Activated T-cell treated with anti-CD3 and anti-CD28 coated beads for 24 hours (primary cell): ENCODE measurements around the gene FCRLA.
"Not testable (repeated sequence)": the region's sequence is repeated elsewhere in the genome, so short reads cannot be mapped to it uniquely, and the experiment has no call there.

Experiments
- DNase-seq: peaks from one replicate; pipeline ENCODE4 v3.0.0-alpha.2; 2020; ENCODE audit warnings: low read depth

The FCRLA gene

DNA sequence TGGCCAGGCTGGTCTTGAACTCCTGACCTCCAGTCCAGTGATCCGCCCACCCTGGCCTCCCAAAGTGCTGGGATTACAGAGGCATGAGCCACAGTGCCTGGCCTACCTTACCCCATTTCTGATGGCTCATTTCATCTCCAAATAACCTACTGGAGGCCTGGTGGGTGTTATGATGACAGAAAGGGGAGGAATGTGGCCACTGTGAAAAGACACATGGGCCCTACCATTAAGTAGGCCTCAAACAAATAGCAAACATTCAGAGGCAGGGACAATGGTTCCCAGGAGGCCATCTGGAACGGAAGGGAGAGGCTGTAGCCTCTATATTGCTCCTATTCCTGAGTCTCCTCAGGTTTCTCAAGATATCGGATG is 932 bp upstream of the FCRLA start:
- DNase-seq, result no peak

GRCh38 chr1:161707503-161707902 is 474 bp downstream of the FCRLA start:
- DNase-seq, result no peak

DNA sequence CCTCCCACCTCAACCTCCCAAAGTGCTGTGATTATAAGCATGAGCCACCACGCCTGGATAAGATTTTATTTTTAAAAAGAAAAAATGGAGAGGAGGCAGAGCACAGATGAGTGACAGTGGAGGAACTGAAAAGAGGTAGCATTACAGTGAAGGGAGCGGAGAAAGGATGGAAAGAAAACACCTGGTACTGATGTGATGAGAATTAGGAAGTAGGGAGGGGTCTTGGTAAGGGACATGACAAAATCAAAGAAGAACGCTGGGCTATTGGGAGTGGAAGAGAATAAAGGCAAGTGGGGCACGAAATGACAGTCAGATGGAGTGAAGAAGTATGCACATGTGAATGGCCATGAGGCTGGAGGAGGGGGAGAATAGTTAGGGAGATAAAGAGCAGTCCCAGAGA is 2.3 kb downstream of the FCRLA start:
- DNase-seq, result no peak

GRCh38 chr1:161710560-161710959 is 3.5 kb downstream of the FCRLA start:
- DNase-seq, result no peak

DNA sequence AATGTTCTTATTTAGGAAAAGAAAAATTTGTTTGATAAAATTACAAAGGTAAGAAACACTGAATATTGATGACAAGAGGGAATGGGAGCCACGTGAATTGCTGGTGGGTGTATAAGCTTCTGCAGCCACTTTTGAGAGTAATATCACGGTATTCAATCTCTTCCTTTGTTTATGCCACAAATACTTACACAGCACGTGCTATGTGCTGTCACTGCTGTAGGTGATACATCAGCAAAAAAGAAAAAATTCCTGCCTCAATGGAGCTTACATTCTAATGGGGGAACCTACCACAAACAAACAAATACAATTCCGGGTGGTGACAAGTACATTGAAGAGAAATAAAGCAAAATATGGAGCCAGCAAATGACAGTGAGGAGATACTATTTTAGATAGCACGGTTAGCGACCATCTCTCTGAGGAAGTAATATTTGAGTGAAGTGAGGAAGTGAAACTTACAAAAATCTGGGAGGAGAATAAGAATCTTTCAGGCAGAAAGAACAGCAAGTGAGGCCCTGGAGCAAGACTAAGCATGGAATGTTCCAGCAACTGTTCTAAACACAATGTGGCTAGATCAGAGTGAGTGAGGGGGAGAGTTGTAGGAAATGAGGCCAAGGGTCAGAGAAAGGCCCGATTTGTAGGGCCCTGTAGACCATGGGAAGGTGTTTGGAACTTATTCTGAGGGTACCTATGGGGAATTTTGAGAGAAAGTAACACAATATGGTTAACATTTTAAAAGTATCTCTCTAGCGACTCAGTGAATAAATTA is 11.7 kb downstream of the FCRLA start:
- no peak for DNase-seq

DNA sequence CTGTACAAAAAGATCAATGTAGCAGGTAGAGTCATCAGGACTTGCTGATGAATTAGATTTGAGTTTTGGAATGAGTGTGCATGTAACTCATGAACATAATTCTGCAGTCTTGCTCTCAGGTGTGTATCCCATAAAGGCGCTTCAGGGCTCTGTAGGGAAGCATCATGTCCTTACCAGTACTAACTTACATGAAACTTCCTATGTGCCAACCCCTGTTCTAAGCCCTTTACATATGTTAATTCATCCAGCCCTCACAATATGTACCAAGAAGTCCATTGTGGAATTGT is 12.2 kb downstream of the FCRLA start:
- no peak for DNase-seq

GRCh38 chr1:161720422-161720821 is 13.4 kb downstream of the FCRLA start:
- no peak for DNase-seq

DNA sequence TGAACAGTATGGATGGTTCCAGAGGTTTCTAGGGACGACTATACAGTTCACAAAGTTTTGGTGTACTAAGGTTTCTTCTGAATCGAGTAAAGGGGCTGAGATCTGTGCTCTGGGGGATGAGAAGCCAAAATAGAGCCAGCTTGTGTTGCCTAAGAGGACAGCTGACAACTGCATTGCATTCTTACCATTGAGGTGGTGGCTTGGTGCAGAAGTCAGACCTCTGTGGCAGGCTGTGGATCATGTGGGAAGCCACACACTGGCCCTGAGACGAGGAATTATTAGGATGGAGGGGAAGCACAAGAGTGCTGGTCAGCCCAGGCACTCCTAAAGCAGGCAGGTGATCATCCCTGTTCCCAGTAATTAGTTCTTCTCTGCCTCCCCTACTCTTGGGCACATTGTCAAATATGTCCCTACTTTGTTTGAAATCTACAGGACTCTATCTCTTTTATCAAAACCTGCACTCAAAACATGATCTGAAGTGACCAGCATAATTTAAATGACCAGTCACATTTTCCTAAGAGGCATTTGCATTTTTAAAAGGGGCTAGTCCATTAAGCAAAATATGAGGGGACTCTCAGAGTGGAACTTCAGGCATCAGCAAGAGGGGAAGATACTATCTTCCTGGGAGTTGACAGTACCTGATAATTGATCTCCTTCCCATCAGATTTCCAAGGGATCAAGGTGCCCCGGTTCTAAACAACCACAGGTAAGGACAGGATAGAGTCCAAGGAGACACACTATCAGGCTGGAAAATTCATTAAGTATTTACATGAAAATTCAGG is 14.1 kb downstream of the FCRLA start, which contains the start of gene FCRLB:
FCRLB (plus strand) TSS at position 589 of the 782 bp plus-strand sequence. CDS start 1,129 bp downstream, outside the sequence.
- no peak for DNase-seq

DNA sequence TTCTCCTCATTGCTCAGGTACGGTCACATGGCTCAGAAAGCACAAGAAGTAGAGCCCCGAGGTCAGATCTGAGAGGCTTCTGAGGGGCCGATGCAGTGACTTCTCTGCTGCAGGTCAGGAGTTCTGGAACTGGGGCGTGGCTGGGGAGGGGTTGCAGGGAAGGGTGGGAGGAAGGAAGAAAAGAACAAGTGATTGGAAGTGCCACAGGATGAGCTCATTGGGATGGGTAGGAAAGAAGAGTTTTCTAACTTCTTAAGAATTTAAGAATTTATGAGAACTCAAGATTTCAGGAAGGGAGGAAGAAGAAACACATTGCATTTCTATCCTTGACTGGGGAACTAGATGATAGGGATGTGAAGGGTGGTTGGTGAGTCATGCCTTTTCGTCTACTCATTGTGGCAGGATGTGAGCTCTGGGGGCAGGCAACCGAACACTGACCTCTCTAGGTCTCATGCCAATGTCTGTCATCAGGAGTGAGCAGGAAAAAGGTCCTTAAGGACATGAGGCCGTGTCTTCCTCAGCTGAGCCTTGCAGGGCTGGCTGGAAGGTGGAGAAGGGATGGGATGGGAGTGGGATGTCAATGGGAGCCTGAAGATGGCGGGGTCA is 14.8 kb downstream of the FCRLA start:
- no peak for DNase-seq

- DNase-seq, result no peak
These were observed 15.4 kb downstream of the FCRLA start for GRCh38 chr1:161722406-161722805.

- DNase-seq, result no peak
These were observed 16.6 kb downstream of the FCRLA start for GRCh38 chr1:161723459-161724141.

- DNase-seq, result not testable (repeated sequence)
These were observed 18.4 kb downstream of the FCRLA start for GRCh38 chr1:161725258-161725907.

DNA sequence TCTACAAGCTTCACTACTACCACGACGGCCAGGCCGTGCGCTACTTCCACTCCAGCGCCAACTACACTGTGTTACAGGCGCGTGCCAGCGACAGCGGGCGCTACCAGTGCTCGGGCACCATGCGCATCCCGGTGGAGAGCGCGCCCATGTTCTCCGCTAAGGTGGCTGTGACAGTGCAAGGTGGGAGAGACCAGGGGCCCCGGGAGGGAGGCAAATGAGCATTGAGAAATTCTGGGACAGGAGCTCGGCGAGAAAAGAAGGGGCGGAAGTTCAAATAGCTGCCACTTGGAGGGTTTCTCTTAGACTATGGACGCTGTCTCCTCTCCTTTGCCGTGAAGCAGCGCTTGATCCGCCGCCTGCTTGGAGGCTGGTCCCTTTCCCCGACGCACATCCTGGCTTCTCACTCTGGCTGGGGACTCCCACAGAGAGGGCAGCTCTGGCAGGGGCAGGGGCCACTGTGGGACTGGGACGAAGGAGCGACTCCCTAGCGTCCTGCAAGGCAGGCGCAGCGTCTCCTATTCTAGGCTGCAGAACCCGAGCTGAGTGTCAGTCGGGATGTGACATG is 19.0 kb downstream of the FCRLA start:
- no peak for DNase-seq

GRCh38 chr1:161726473-161727255 is 19.6 kb downstream of the FCRLA start:
- DNase-seq, result peak; percentile 49

GRCh38 chr1:161727256-161727924 is 20.4 kb downstream of the FCRLA start:
- DNase-seq, result no peak

DNA sequence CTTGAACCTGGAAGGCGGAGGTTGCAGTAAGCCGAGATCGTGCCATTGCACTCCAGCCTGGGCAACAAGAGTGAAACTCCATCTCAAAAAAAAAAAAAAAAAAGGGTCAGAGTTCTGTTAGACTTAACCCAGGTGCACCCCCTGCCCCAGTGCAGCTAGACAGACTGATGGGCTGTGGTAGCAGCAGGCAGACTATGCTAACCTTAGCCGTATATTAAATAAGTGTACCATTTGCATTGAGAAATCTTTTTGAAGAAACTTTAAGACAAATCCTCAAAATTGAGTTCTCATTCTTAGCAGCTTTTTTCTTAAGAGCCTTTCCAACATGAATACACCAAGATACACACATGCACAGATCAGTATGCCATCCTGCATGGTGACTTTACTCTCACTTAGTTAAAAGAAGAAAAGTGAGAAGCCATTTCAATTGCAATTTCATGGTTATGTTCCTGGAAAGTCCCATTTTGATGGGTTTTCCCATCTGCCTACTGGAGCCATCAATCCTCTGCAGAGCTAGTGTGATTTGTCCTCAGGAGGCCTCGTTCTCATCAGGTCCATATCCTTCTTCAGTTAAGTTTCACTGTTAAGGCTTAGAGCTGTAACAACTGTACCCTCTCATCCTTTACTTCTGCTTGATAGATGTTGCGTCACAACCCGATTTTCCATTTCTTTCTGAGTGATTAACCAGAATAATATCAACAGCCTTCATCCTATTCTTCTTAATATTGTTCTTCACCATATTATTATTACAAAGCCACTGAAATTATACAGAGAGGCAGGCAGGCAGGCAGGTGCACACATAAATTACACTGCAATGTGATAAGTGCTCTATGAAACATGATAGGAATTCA is 21.6 kb downstream of the FCRLA start:
- DNase-seq, result no peak

DNA sequence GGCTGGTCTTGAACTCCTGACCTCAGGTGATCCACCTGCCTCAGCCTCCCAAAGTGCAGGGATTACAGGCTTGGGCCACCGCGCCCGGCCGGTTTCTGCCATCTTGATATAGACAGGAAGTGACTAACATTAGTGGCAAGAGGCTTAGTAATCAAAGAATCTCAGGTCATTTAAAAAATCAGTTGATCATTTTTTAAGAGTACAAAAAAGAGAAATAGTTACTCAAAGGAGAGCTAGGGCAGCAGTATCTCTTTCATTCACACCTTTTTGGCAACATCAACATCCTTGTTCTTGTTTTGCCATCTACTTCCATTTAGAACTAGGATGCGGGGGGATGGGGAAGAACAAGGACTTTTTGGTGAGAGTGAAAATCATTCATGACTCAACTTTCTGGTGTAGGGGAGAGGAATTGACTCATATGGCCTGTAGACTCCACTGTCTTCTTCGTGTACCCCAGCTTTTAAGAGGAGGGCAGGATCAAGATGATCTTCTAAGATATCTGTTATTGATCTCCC is 23.1 kb downstream of the FCRLA start:
- DNase-seq, result peak; percentile 35

GRCh38 chr1:161731241-161731640 is 24.2 kb downstream of the FCRLA start:
- no peak for DNase-seq
